RWPE2 (cell line): Measurements from ENCODE around the gene PDE11A.

Experiments
- ATAC-seq: fragments of 200-7000 bp; cut with Tn5 transposase; 3 replicates; pipeline ENCODE4 v1.9.1; 2021; ENCODE audit warnings: low read depth
- DNase-seq: peaks from one replicate; pipeline ENCODE4 v3.0.0-alpha.2; 2020; ENCODE audit warnings: low spot score
- H3K27ac ChIP-seq: fragments of 450-650 bp; 2 replicates; pipeline ENCODE4 v1.5.1; 2017; ENCODE audit warnings: mild to moderate bottlenecking; ENCODE audit not compliant: poor library complexity, severe bottlenecking
- H3K27me3 ChIP-seq: fragments of 250-450 bp; sonication (Bioruptor Pico); 2 replicates; pipeline ENCODE4 v1.5.1; 2021; ENCODE audit warnings: mild to moderate bottlenecking, moderate library complexity; ENCODE audit not compliant: insufficient read depth, poor library complexity, severe bottlenecking
- H3K36me3 ChIP-seq: fragments of 250-450 bp; sonication (Bioruptor Pico); 2 replicates; pipeline ENCODE4 v1.5.1; 2020; ENCODE audit warnings: low read depth, mild to moderate bottlenecking, moderate library complexity
- H3K4me1 ChIP-seq: fragments of 250-450 bp; sonication (Bioruptor Pico); 2 replicates; pipeline ENCODE4 v1.5.1; 2021; ENCODE audit warnings: mild to moderate bottlenecking, moderate library complexity; ENCODE audit not compliant: insufficient read depth, poor library complexity, severe bottlenecking
- H3K4me3 ChIP-seq: fragments of 250-450 bp; sonication (Bioruptor Pico); 2 replicates; pipeline ENCODE4 v1.5.1; 2021; ENCODE audit warnings: mild to moderate bottlenecking, moderate library complexity; ENCODE audit not compliant: severe bottlenecking
- H3K9me3 ChIP-seq: fragments of 250-450 bp; sonication (Bioruptor Pico); 2 replicates; pipeline ENCODE4 v1.5.1; 2021; ENCODE audit warnings: mild to moderate bottlenecking, moderate library complexity; ENCODE audit not compliant: severe bottlenecking
- CTCF ChIP-seq: fragments of 450-650 bp; IDR thresholded peaks from one replicate; pipeline ENCODE4 v1.5.1; 2017; ENCODE audit warnings: mild to moderate bottlenecking, moderate library complexity; ENCODE audit not compliant: poor library complexity, severe bottlenecking

PDE11A gene

GRCh38 chr2:177885828-177886466 lies 186.6 kb downstream of the PDE11A start:
- no peak for TF ChIP-seq CTCF

GRCh38 chr2:177883177-177883576 lies 189.4 kb downstream of the PDE11A start:
- no peak overlapping the region for H3K27ac ChIP-seq
- H3K4me1 ChIP-seq = no peaks in the 10 kb centered on the region
- TF ChIP-seq CTCF = no peak
- DNase-seq (no peak), ATAC-seq (no peak)
- H3K9me3 ChIP-seq = peaks cover 1% of the 10 kb centered on the region
- H3K27me3 ChIP-seq = no peaks in the 10 kb centered on the region
- no peaks in the 10 kb centered on the region for H3K36me3 ChIP-seq
- no peak overlapping the region for H3K4me3 ChIP-seq

More at GRCh38 chr2:177885828-177886466, 186.6 kb downstream of the PDE11A start:
- Histone ChIP-seq H3K36me3 (no peaks in the 10 kb centered on the region), H3K4me1 (no peaks in the 10 kb centered on the region), H3K27ac (no peak overlapping the region), H3K27me3 (no peaks in the 10 kb centered on the region), H3K4me3 (no peak overlapping the region), H3K9me3 (peaks cover 2% of the 10 kb centered on the region)
- DNase-seq = no peak
- ATAC-seq = no peak

GRCh38 chr2:177882501-177882900 lies 190.1 kb downstream of the PDE11A start:
- no peak overlapping the region for H3K4me3 ChIP-seq
- no peaks in the 10 kb centered on the region for H3K36me3 ChIP-seq
- ATAC-seq = no peak
- H3K9me3 ChIP-seq = no peaks in the 10 kb centered on the region
- no peak overlapping the region for H3K27ac ChIP-seq
- DNase-seq = no peak
- no peaks in the 10 kb centered on the region for H3K4me1 ChIP-seq
- H3K27me3 ChIP-seq = no peaks in the 10 kb centered on the region
- TF ChIP-seq CTCF = no peak

- H3K4me1 ChIP-seq = no peaks in the 10 kb centered on the region
- no peak overlapping the region for H3K27ac ChIP-seq
- no peak overlapping the region for H3K4me3 ChIP-seq
- TF ChIP-seq CTCF = no peak
- DNase-seq (no peak), ATAC-seq (no peak)
- no peaks in the 10 kb centered on the region for H3K36me3 ChIP-seq
- no peaks in the 10 kb centered on the region for H3K9me3 ChIP-seq
- H3K27me3 ChIP-seq = no peaks in the 10 kb centered on the region
Measured at GRCh38 chr2:177881921-177882320, 190.7 kb downstream of the PDE11A start.

- Histone ChIP-seq H3K27ac (no peak overlapping the region), H3K27me3 (no peaks in the 10 kb centered on the region), H3K4me3 (no peak overlapping the region), H3K9me3 (no peaks in the 10 kb centered on the region), H3K36me3 (no peaks in the 10 kb centered on the region), H3K4me1 (no peaks in the 10 kb centered on the region)
- TF ChIP-seq CTCF = no peak
- DNase-seq (no peak), ATAC-seq (peak; percentile 55; the same call in 2 of the 3 replicates)
Measured at GRCh38 chr2:177881008-177881747, 191.4 kb downstream of the PDE11A start.
